ENCODE data around the gene TSLP. TPM values are rescaled to one million over a fixed set of nuclear protein-coding genes. Genes with fewer than 3 reads are reported as not detected.

TSLP gene
- total and polyA plus RNA-seq, 9 of the 15 experiments (the other 6 are each of a cell fraction or from before 2014, with no cell fraction given) = 0.09 to 2.8 (median 1.2) TPM

GRCh38 chr5:111121926-111122325 lies 50.4 kb downstream of the TSLP start:
- H3K9me1 ChIP-seq (ENCODE audit: control insufficient read depth, insufficient read depth, low read length) = no peaks in the 10 kb centered on the region
- DNase-seq (ENCODE audit: extremely low read depth in 1 of 4, low spot score in 3 of 4) (no peak), FAIRE-seq (no peak), ATAC-seq (no peak)
- TF ChIP-seq TFAP4 (CRISPR knock-in tag; IDR thresholded peaks at IDR 0.05; ENCODE audit: borderline replicate concordance) (no peak), ATF3 (IDR thresholded peaks at IDR 0.05) (no peak), ATF3 (CRISPR knock-in tag; conservative IDR thresholded peaks at IDR 0.05) (no peak), YY1 (IDR thresholded peaks at IDR 0.05; ENCODE audit: borderline replicate concordance in 1 of 3, control insufficient read depth in 1 of 3, extremely low read depth in 1 of 3, insufficient read depth in 3 of 3, insufficient read length in 1 of 3, insufficient replicate concordance in 2 of 3, low read depth in 1 of 3, low read length in 2 of 3) (no peak), PHF8 (IDR thresholded peaks at IDR 0.05; ENCODE audit: borderline replicate concordance, low read length) (no peak)
- H3K4me3 ChIP-seq = no peak overlapping the region
- no peak overlapping the region for H2AFZ ChIP-seq (ENCODE audit: low read depth, low read length)
- H3K9ac ChIP-seq (ENCODE audit: insufficient read depth in 1 of 2, low read depth in 2 of 2, low read length in 2 of 2) = no peak overlapping the region
- H3K9me3 ChIP-seq (replicated peaks; ENCODE audit: control insufficient read depth, insufficient read depth, low read depth, low read length) = no peaks in the 10 kb centered on the region
- no peak overlapping the region for H3K4me2 ChIP-seq (ENCODE audit: insufficient read depth, low read length)
- no peaks in the 10 kb centered on the region for H3K4me1 ChIP-seq (replicated peaks in 1 of 2; ENCODE audit: control insufficient read depth in 2 of 2, insufficient read depth in 2 of 2, low read length in 2 of 2)
- BruUV-seq (replicated peaks) = no TSS peak
- no peaks in the 10 kb centered on the region for H4K20me1 ChIP-seq (replicated peaks; ENCODE audit: control insufficient read depth, insufficient read depth, low read length)
- no peaks in the 10 kb centered on the region for H3K79me2 ChIP-seq (ENCODE audit: control insufficient read depth, insufficient read depth, low read length)
- intact Hi-C loops (cut with micrococcal nuclease) (no loop called here), in situ Hi-C loops (cut with MboI) (loop anchor here (25.0 kb wide), 1 partner anchor 385 kb away; the partner anchor contains the start of genes SLC25A46 and TMEM232)
- ChIA-PET CTCF (ENCODE audit: low intra/inter-chr PET ratio) (no interaction called here), POLR2A (no interaction called here)
- H3K27ac ChIP-seq (ENCODE audit: extremely low read depth, low read depth, low read length) = no peak overlapping the region
- H3K36me3 ChIP-seq (ENCODE audit: control insufficient read depth, insufficient read depth, low read length) = peaks cover 97% of the 10 kb centered on the region
- no peaks in the 10 kb centered on the region for H3K27me3 ChIP-seq (ENCODE audit: control insufficient read depth in 2 of 2, insufficient read depth in 2 of 2, low read length in 2 of 2)
